HG03060 (cell line): ENCODE data around the gene BICD2.

Source experiments
- ATAC-seq: cut with Tn5 transposase; IDR thresholded peaks from one replicate; pipeline ENCODE4 v1.9.1; 2021; ENCODE audit warnings: low read depth, moderate number of reproducible peaks; ENCODE audit not compliant: unreplicated experiment

BICD2 gene

GRCh38 chr9:92728831-92729734, 35.5 kb downstream of the BICD2 start:
- ATAC-seq = peak; percentile 52

- no peak for ATAC-seq
Measured at GRCh38 chr9:92727716-92728700, 36.6 kb downstream of the BICD2 start.

- no peak for ATAC-seq
Measured at GRCh38 chr9:92726971-92727715, 37.5 kb downstream of the BICD2 start.

- no peak for ATAC-seq
Measured at GRCh38 chr9:92726348-92726747, 38.3 kb downstream of the BICD2 start.

GRCh38 chr9:92725766-92726165, 38.9 kb downstream of the BICD2 start:
- no peak for ATAC-seq

- no peak for ATAC-seq
Measured at GRCh38 chr9:92725266-92725545, 39.4 kb downstream of the BICD2 start.

DNA sequence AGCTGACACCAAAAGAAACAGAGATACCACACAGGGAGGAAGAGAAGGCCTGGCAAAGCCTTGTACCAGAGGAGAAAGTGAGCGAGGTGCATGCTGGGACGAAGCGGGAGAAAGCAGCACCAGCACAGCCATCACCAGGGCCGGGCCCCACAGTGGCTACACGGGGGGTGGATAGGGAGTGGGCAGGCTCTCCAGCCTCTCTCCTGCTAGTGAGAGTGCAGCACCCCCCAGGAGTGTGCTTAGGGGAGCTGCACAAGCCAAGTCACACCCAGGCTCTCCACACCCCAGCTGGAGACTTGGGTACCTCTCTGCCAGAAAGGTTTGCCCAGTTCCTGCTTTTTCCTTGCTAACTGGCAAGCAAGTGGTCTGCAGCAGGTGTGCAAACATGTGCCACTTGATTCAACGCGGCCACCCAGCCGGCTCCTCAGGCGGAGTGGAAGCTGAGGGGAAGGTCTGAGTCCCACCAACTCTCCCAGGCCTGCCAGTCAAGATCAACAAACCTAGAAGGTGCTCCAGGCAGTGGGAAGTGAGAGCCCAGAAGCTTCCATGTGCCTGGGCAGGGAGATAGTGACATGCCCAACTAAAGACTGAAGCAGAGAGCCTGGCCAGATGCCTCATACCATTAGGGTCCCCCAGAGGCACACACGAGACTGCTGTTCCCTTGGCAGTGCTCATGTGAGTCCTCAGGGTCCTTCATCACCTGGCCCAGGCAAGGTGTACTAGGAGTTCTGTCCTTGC, 39.9 kb downstream of the BICD2 start:
- ATAC-seq = no peak

DNA sequence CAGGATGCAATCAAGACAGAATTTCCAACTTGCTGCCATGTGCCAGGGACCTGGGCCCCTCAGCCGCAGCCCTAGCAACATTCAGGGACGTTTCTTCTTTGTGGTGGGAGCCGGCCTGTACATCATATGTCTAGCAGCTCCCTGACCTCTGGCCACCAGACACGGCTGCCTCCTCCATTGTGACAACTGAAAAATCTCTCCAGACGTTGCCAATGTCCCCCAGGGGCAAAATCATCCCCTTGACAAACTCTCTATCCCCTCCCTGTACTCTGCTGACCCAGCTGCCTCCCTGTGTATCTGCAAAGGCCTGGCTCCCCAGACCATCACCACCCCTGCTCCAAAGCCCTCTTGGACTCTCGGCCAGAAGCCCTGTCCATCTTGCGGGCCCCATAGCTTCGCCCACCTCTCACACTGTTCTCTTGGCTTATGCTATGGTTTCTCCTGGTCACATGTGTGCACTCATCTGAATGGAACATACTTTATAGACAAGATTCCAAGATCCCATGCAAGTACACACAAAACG, 40.8 kb downstream of the BICD2 start:
- ATAC-seq = no peak

- no peak for ATAC-seq
Measured at GRCh38 chr9:92723299-92723625, 41.4 kb downstream of the BICD2 start.

- ATAC-seq = no peak
Measured at GRCh38 chr9:92722386-92723298, 42.0 kb downstream of the BICD2 start.

GRCh38 chr9:92721548-92721947, 43.1 kb downstream of the BICD2 start:
- ATAC-seq = no peak

DNA sequence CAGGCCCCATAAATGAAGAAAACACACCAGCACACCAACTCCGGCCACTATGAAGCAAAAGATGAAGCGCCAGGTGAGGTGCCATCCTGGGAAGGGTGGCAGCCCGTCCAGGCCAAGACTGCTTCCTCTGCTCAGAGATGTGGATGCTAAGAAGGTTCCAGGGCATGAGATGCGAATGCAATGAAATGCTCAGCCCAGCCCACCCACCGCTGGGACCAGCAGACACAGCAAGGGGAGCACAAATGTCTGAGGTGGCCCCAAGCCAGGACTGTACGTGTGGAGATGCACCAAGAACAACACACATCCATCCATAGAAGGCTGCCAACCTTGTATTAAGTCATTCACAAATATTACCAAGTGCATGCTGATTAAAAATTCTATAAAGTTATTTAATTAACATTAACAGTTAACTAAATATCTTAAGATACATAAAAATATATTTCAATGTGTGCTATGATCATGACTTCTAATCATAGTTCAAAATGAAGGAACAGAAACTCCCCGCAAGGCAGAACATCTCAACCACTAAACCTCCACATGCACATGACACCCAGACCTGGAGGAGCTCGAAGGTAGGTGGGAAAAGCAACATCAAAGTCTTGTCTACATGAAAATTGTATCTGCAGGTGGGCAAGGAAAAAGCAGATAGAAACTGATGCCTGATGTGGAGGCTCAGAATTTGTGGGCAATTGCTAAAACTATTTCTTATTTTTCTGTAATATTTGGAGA, 43.7 kb downstream of the BICD2 start:
- no peak for ATAC-seq

- ATAC-seq = no peak
Measured at GRCh38 chr9:92720209-92720765, 44.3 kb downstream of the BICD2 start.

GRCh38 chr9:92719028-92719647, 45.5 kb downstream of the BICD2 start:
- no peak for ATAC-seq

DNA sequence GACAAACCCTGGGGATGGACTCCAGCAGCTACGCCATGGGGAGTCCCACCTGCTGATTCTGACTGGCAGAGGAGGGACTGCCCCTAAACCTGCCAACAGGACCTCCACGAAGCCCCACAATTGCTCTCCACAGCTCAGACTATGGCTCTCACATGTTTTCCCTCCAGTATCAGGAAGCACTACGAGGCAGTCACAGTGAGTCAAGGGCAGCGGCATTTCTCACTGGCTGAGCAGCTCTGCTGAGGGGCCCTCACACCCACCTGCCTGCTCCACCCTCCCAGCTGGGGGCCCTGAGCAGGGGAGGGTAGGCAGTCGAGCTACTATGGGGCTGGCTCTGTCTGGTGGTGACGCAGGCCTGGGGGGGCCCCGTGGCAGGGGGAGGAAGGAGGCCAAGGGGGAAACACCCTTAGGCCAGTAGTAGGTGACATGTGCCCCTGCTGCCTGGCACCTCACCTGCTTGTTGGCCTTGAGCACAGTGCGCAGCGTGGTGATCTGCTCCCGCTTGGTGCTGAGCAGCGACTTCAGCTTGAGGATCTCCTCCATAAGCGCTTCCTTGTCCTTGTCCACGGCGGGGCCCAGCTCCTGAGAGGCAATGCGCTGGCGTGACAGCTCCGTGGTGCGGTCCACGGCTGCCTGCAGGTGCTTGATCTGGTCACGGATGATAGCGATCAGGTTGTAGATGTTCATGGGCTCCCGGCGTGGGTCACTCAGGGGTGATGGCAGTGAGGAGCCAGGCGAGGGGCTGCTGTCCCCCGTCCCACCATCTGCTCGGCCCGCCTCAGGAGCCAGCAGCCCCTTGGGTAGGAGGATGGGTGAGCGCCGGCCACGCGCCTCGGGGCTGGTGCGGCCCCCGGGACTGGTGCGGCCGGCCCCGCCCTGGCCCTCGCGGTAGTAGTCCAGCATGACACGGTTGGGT, 46.3 kb downstream of the BICD2 start:
- ATAC-seq = no peak

GRCh38 chr9:92717201-92718085, 47.2 kb downstream of the BICD2 start:
- ATAC-seq = no peak
